Measurements from ENCODE around the gene UQCRH. TPM values are rescaled to one million over a fixed set of nuclear protein-coding genes. Genes with fewer than 3 reads are reported as not detected.

The UQCRH gene
- total and polyA plus RNA-seq, 2 of the 8 experiments (the other 6 are each of a cell fraction or from before 2014, with no cell fraction given), result 626 to 1,112 TPM

DNA sequence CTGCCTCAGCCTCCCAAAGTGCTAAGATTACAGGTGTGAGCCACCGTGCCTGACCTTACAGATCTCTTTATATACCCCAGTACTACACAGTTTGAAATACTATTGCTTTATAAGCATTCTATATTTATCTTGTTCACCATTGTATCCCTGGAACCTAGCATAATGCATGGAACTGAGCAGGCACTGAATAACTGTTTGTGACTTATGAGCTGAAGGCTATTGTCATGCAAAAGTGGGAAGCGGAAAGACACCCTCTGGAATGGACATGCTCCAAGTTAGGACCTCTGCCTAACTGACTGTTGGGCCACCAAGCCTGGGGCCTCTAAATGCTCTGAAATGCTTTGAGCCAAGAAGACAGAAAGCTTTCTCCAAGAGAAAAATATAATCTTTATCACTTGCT lies 8.2 kb upstream of the UQCRH start:
- H2AFZ ChIP-seq (ENCODE audit: low read length), result no peak overlapping the region
- no peak overlapping the region for H3K4me3 ChIP-seq (ENCODE audit: extremely low read depth in 1 of 4, insufficient read depth in 2 of 4, low read depth in 3 of 4, low read length in 4 of 4)
- DNase-seq (ENCODE audit: low read depth in 1 of 2, low spot score in 2 of 2) (no peak), FAIRE-seq (no peak)
- no peak overlapping the region for H2BK120ac ChIP-seq (replicated peaks; ENCODE audit: low read depth, low read length)
- 96% methylated on average over 2 of the region's 2 CpGs; no CpG with 5 or more reads in 1 of the 2 experiments for WGBS, 2 experiments (ENCODE audit: extremely low coverage in 1 of 2, insufficient coverage in 1 of 2, insufficient read length in 1 of 2, insufficient replicate concordance in 2 of 2, low coverage in 1 of 2, low lambda C conversion rate in 2 of 2, missing lambda C conversion rate in 1 of 2)
- ChIA-PET POLR2A (ENCODE audit: partially characterized antibody) (interaction anchor here (1.4 to 33.1 kb wide), 4 partner anchors 8 to 29 kb away, joined by 4 to 689 read pairs (median 42); partner anchors contain the start of genes LRRC41 and UQCRH), CTCF (ENCODE audit: partially characterized antibody) (no interaction called here)
- H3K9me3 ChIP-seq (ENCODE audit: insufficient read depth in 2 of 2, low read depth in 1 of 2, low read length in 1 of 2), result no peaks in the 10 kb centered on the region
- TF ChIP-seq NRF1 (IDR thresholded peaks at IDR 0.05; ENCODE audit: low read depth, low read length) (no peak), CTBP2 (IDR thresholded peaks at IDR 0.05; ENCODE audit: borderline replicate concordance, insufficient read depth, insufficient read length, low read length) (no peak), YY1 (IDR thresholded peaks at IDR 0.05; ENCODE audit: low read depth, low read length) (no peak)
- H3K27ac ChIP-seq (ENCODE audit: low read depth, low read length), result no peak overlapping the region
- H2BK5ac ChIP-seq (ENCODE audit: low read depth, low read length), result no peak overlapping the region
- H2AK5ac ChIP-seq (ENCODE audit: low read depth, low read length), result no peak overlapping the region
- no peak overlapping the region for H4K91ac ChIP-seq (replicated peaks; ENCODE audit: insufficient read length, low read length)
- no peak overlapping the region for H2BK12ac ChIP-seq (ENCODE audit: low read depth, low read length)
- peaks cover 0 to 6% (median 2%) of the 10 kb centered on the region in 4 experiments; a peak in 3 of 7 replicates for H3K4me1 ChIP-seq (replicated peaks in 1 of 4; ENCODE audit: control insufficient read depth in 3 of 4, insufficient read depth in 4 of 4, low read length in 3 of 4)
- H3K14ac ChIP-seq (ENCODE audit: insufficient read length), result no peak overlapping the region
- no peak overlapping the region for H3K56ac ChIP-seq (replicated peaks; ENCODE audit: insufficient read length, low read depth, low read length)
- H3K36me3 ChIP-seq (ENCODE audit: control insufficient read depth in 2 of 4, insufficient read depth in 4 of 4, low read length in 3 of 4), result peaks cover 0 to 41% (median 12%) of the 10 kb centered on the region in 4 experiments; a peak in 6 of 8 replicates
- no peak overlapping the region for H2BK20ac ChIP-seq (ENCODE audit: low read length)
- no peak overlapping the region for H3K9ac ChIP-seq (replicated peaks in 1 of 4; ENCODE audit: extremely low read depth in 1 of 4, low read depth in 3 of 4, low read length in 3 of 4)
- H3K27me3 ChIP-seq (replicated peaks in 1 of 4; ENCODE audit: control insufficient read depth in 3 of 4, extremely low read depth in 1 of 4, insufficient read depth in 3 of 4, low read length in 3 of 4), result no peaks in the 10 kb centered on the region
- H3K23ac ChIP-seq (ENCODE audit: insufficient read length), result no peak overlapping the region
- no peak overlapping the region for H4K5ac ChIP-seq (ENCODE audit: insufficient read length, low read depth, low read length)
- H3K18ac ChIP-seq (ENCODE audit: extremely low read depth, low read length), result no peak overlapping the region
- H3K4me2 ChIP-seq (ENCODE audit: insufficient read depth in 1 of 2, low read depth in 2 of 2, low read length in 2 of 2), result no peak overlapping the region
- no peak overlapping the region for H3K4ac ChIP-seq (replicated peaks; ENCODE audit: insufficient read length, low read depth, low read length)
- H3K79me2 ChIP-seq (ENCODE audit: control insufficient read depth in 1 of 2, insufficient read depth in 2 of 2, low read length in 2 of 2), result peaks cover 3 to 26% of the 10 kb centered on the region in 2 experiments
- H2BK15ac ChIP-seq (ENCODE audit: low read length), result no peak overlapping the region
- no peaks in the 10 kb centered on the region for H3K79me1 ChIP-seq (ENCODE audit: low read depth, low read length)
- no peaks in the 10 kb centered on the region for H3K23me2 ChIP-seq (ENCODE audit: low read depth, low read length)
- H4K20me1 ChIP-seq (replicated peaks in 1 of 2; ENCODE audit: control insufficient read depth in 1 of 2, insufficient read depth in 2 of 2, low read length in 2 of 2), result peaks cover 0 to 1% of the 10 kb centered on the region in 2 experiments
- H4K8ac ChIP-seq (ENCODE audit: extremely low read depth, insufficient read depth, low read length), result no peak overlapping the region
